Heart left ventricle (tissue), 16 donors: ENCODE results near the gene PDZD8. TPM values are rescaled to one million over a fixed set of nuclear protein-coding genes. Genes with fewer than 3 reads are reported as not detected.

Source experiments
- ATAC-seq, 4 donors: fragments of 200-7000 bp; cut with Tn5 transposase; one replicate each; pipeline ENCODE4 v1.9.1; 2020 to 2022; ENCODE audit warnings: moderate library complexity in 4 of 4, mild to moderate bottlenecking in 3 of 4, moderate number of reproducible peaks in 1 of 4
- DNase-seq, 5 donors: peaks; one replicate each; pipeline ENCODE4 v3.0.0-alpha.2; 2020
- H3K27ac ChIP-seq, 12 donors: fragments of 200-600 bp; sonication (generic) in 4 of 12; one replicate each; pipeline versions ENCODE4 v1.5.0 to v1.8.0; 2016 to 2022; ENCODE audit warnings: mild to moderate bottlenecking in 2 of 12
- H3K27me3 ChIP-seq, 9 donors: fragments of 200-600 bp; sonication (generic) in 2 of 9; one replicate each; pipeline versions ENCODE4 v1.5.1 to v1.8.0; 2016 to 2022; ENCODE audit warnings: mild to moderate bottlenecking in 3 of 9
- H3K36me3 ChIP-seq, 9 donors: fragments of 200-600 bp; sonication (generic) in 2 of 9; one replicate each; pipeline versions ENCODE4 v1.5.0 to v1.8.0; 2018 to 2022; ENCODE audit warnings: mild to moderate bottlenecking in 2 of 9
- H3K4me1 ChIP-seq, 12 donors: fragments of 200-600 bp; sonication (generic) in 4 of 12; one replicate each; pipeline versions ENCODE4 v1.5.0 to v1.8.0; 2016 to 2022; ENCODE audit warnings: mild to moderate bottlenecking in 3 of 12
- H3K4me3 ChIP-seq, 12 donors: fragments of 200-600 bp; sonication (generic) in 4 of 12; one replicate each; pipeline versions ENCODE4 v1.5.0 to v1.8.0; 2017 to 2022; ENCODE audit warnings: mild to moderate bottlenecking in 9 of 12, moderate library complexity in 4 of 12
- H3K9me3 ChIP-seq, 12 donors: fragments of 200-600 bp; sonication (generic) in 4 of 12; one replicate each; pipeline versions ENCODE4 v1.5.0 to v1.8.0; 2016 to 2022; ENCODE audit warnings: mild to moderate bottlenecking in 1 of 12
- CTCF ChIP-seq, 12 donors: fragments of 200-600 bp; sonication (generic) in 4 of 12; IDR thresholded peaks; one replicate each; pipeline versions ENCODE4 v1.5.0 to v1.8.0; 2018 to 2022; ENCODE audit warnings: antibody characterized with exemption in 12 of 12, mild to moderate bottlenecking in 5 of 12
- POLR2A ChIP-seq, 2 donors: fragments of 450-650 bp; IDR thresholded peaks; one replicate each; pipeline ENCODE4 v1.6.1; 2017; ENCODE audit warnings: antibody characterized with exemption in 2 of 2, mild to moderate bottlenecking in 2 of 2, moderate library complexity in 2 of 2
- WGBS, 4 donors: extraction: QIAGEN DNeasy Blood & Tissue Kit in 2 of 4; methylation state at CpG; one replicate each; pipeline versions ENCODE4 v1.1.5 to v1.1.7; 2013 to 2018; 5-methylcytosine and 5-hydroxymethylcytosine counted together
- intact Hi-C, 10 donors: fragments of 100-400 bp; cut with DNase I; formaldehyde crosslinking; loops; one replicate each; pipeline versions ENCODE4 v1.11.1 to v1.14.2; 2022
- polyA plus RNA-seq, 2 donors: library from polyadenylated mRNA; stranded (reverse); fragments of 200-250 nt; gene quantifications; one replicate each; pipeline ENCODE4 v1.2.3, GENCODE V29; 2013
- total RNA-seq, 9 donors: library from RNA; depleted of rRNA in 2 of 9; stranded (reverse); fragments of >200 nt in 2 of 9; fragmentation: NEBNext Ultra II Directional in 3 of 9; extraction: Animal tissue kit (Norgen Biotek cat#: 25700) in 3 of 9; gene quantifications; one replicate each; pipeline versions ENCODE4 v1.1.0 to v1.2.4, GENCODE V29; 2016 to 2023
- donor health status: ischemic (EF 13 %, LVEDD 7.1; RV severe dilation, severe dysfunction).
- donor health status: healthy with polysubstance abuse.
- donor health status: DM: no; HTN: yes; CAD: no.
- donor health status: DM: no; HTN: no; CAD: no.
- donor health status: ischemic (EF 25% LVEDD 6.9; RV normal size, moderate dysfunction).
- donor health status: ischemic (EF 25% LVEDD 5.7; RV mildly dilated, moderate dysfunction).
- donor health status: healthy.
- donor health status: DM: yes; HTN: yes; CAD: no.
- donor health status: ischemic (EF 35%, LVEDD 5.7; RV mildly dilated, moderate dysfunction).
- donor health status: nonischemic (EF 11% LVEDD 7.7; RV severe dilation, severe dysfunction).
- donor health status: DM: yes; HTN: yes; CAD: no.
- donor health status: PGD.
- donor health status: ischemic (EF 29% LVEDD 5.4; RV normal size, mild dysfunction).
- donor health status: nonischemic (EF 23%, LVEDD 6.1; RV moderate dilation, normal function).

The PDZD8 gene
- total and polyA plus RNA-seq, 11 donors, result 2.0 to 37.2 (median 24.1) TPM

GRCh38 chr10:117249493-117250093, 125.6 kb downstream of the PDZD8 start:
- no peak overlapping the region for H3K27ac ChIP-seq
- no peak overlapping the region for H3K4me3 ChIP-seq
- no peaks in the 10 kb centered on the region for H3K9me3 ChIP-seq
- DNase-seq (no peak), ATAC-seq (no peak)
- TF ChIP-seq CTCF (IDR thresholded peaks at IDR 0.05) (no peak), POLR2A (IDR thresholded peaks at IDR 0.05) (no peak)
- no peaks in the 10 kb centered on the region for H3K36me3 ChIP-seq
- WGBS, 4 donors, result 70 to 75% (median 72%) methylated on average over 6 of the region's 6 CpGs
- no peaks in the 10 kb centered on the region for H3K4me1 ChIP-seq
- peaks cover 0 to 71% (median 5%) of the 10 kb centered on the region in 9 donors for H3K27me3 ChIP-seq
- intact Hi-C loops, result no loop called here

- WGBS, 4 donors, result 33 to 40% (median 35%) methylated on average over 10 of the region's 10 CpGs
- H3K27ac ChIP-seq, result no peak overlapping the region
- TF ChIP-seq POLR2A (IDR thresholded peaks at IDR 0.05) (no peak), CTCF (IDR thresholded peaks at IDR 0.05) (no peak)
Measured at GRCh38 chr10:117248750-117249465, 126.3 kb downstream of the PDZD8 start.

GRCh38 chr10:117246997-117247671, 128.1 kb downstream of the PDZD8 start:
- intact Hi-C loops, result no loop called here
- no peaks in the 10 kb centered on the region for H3K9me3 ChIP-seq
- H3K27ac ChIP-seq, result no peak overlapping the region
- H3K36me3 ChIP-seq, result no peaks in the 10 kb centered on the region
- no peak for DNase-seq
- 86 to 91% (median 90%) methylated on average over 3 of the region's 3 CpGs for WGBS, 4 donors
- no peak for ATAC-seq
- no peak overlapping the region for H3K4me3 ChIP-seq
- peaks cover 0 to 89% (median 9%) of the 10 kb centered on the region in 9 donors for H3K27me3 ChIP-seq
- H3K4me1 ChIP-seq, result no peaks in the 10 kb centered on the region
- TF ChIP-seq POLR2A (IDR thresholded peaks at IDR 0.05) (no peak), CTCF (IDR thresholded peaks at IDR 0.05) (no peak)

More at GRCh38 chr10:117248750-117249465, 126.3 kb downstream of the PDZD8 start:
- H3K9me3 ChIP-seq, result no peaks in the 10 kb centered on the region
- H3K27me3 ChIP-seq, result peaks cover 0 to 77% (median 5%) of the 10 kb centered on the region in 9 donors
- ATAC-seq (no peak), DNase-seq (no peak)
- H3K36me3 ChIP-seq, result no peaks in the 10 kb centered on the region
- intact Hi-C loops, result no loop called here
- no peak overlapping the region for H3K4me3 ChIP-seq
- H3K4me1 ChIP-seq, result no peaks in the 10 kb centered on the region

- WGBS, 4 donors, result 74 to 81% (median 80%) methylated on average over 8 of the region's 8 CpGs
- H3K36me3 ChIP-seq, result no peaks in the 10 kb centered on the region
Measured at GRCh38 chr10:117242463-117242832, 132.8 kb downstream of the PDZD8 start.

More at GRCh38 chr10:117242463-117242832, 132.8 kb downstream of the PDZD8 start:
- peaks cover 0 to 15% (median 5%) of the 10 kb centered on the region in 12 donors for H3K4me1 ChIP-seq
- DNase-seq (no peak), ATAC-seq (no peak)
- H3K27ac ChIP-seq, result no peak overlapping the region
- H3K9me3 ChIP-seq, result no peaks in the 10 kb centered on the region
- peaks cover 17 to 89% (median 40%) of the 10 kb centered on the region in 9 donors for H3K27me3 ChIP-seq
- TF ChIP-seq POLR2A (IDR thresholded peaks at IDR 0.05) (no peak), CTCF (IDR thresholded peaks at IDR 0.05) (no peak)
- intact Hi-C loops, result no loop called here
- H3K4me3 ChIP-seq, result no peak overlapping the region
